Tibial nerve (tissue), 4 donors: ENCODE measurements around the gene LCLAT1.

ENCODE experiments used
- CTCF ChIP-seq, 5 experiments: fragments of 200-600 bp in 3 of 5; fragments of 450-650 bp in 2 of 5; sonication (generic) in 3 of 5; IDR thresholded peaks; one replicate each; pipeline ENCODE4 v1.5.1; 2016 to 2019; ENCODE audit warnings: antibody characterized with exemption in 5 of 5, mild to moderate bottlenecking in 3 of 5, moderate library complexity in 2 of 5
- EP300 ChIP-seq, 2 donors: sonication (generic); formaldehyde crosslinking; IDR thresholded peaks; one replicate each; pipeline ENCODE4 v1.6.1; 2017; ENCODE audit warnings: antibody characterized with exemption in 2 of 2, mild to moderate bottlenecking in 1 of 2
- POLR2A ChIP-seq, 2 donors: fragments of 450-650 bp; IDR thresholded peaks; one replicate each; pipeline ENCODE4 v1.6.1; 2017; ENCODE audit warnings: antibody characterized with exemption in 2 of 2, mild to moderate bottlenecking in 2 of 2, moderate library complexity in 2 of 2

DNA sequence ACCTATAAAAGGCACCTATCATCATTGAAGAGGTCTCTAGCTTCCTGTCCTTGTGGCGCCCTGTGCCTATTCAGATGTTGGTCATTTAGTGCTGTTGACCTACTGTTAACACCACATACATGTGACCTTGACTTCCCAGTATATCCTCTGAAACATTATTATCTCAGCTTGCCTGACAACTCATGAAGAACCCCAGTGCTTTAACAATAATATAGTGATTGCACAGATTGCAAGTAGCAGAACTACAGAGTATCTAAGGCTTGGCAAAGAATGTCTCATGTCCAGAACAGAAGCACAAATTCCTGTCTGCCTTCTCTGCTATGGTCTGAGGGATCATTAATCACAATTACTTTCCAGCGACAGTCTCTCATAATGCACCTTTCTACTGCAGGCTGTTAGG, 165.3 kb downstream of the LCLAT1 start:
- TF ChIP-seq CTCF (IDR thresholded peaks at IDR 0.05) (no peak), EP300 (IDR thresholded peaks at IDR 0.05) (no peak), POLR2A (IDR thresholded peaks at IDR 0.05) (no peak)
